Measurements from ENCODE around the gene PODXL.

The PODXL gene

DNA sequence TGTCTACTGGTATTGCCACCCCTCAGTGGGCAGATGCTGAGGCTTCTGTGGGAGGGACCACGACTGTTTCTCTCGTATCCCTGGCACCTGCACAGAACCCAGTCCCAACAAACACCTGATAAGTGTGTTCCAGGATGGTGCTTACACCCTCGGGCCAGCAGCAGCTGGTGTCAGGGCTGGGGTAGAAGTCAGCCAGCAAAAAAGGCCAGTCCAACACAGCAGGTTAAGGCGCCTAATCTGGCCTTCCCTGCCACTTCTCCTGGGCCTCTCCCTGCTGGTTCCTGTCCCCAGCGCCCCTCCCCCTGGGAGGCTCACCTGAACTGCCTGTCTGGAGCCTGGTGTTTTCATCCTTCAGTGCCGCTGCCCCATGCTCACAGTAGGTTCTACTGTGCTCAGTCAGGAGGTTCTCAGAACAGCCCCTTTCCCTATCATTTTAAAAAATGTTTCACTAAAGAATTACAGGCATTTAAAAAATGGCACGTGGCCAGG, 20.0 kb downstream of the PODXL start:
- CTCF ChIA-PET: interaction anchor here (0.8 to 5.7 kb wide), 3 partner anchors 10 to 90 kb away, joined by 5 to 39 read pairs (median 6); no protein-coding TSS in a partner anchor
- H3K36me3 ChIP-seq (ENCODE audit: control insufficient read depth in 2 of 2, insufficient read depth in 1 of 2, low read length in 2 of 2): no peaks in the 10 kb centered on the region
- H3K27ac ChIP-seq (ENCODE audit: extremely low read depth, low read depth, low read length): no peak overlapping the region
- TF ChIP-seq INSM2 (tag by site-specific recombination; IDR thresholded peaks at IDR 0.05) (no peak), ZNF292 (tag by site-specific recombination; IDR thresholded peaks at IDR 0.05; ENCODE audit: borderline replicate concordance, low read depth) (no peak), ZNF221 (tag by site-specific recombination; IDR thresholded peaks at IDR 0.05; ENCODE audit: borderline replicate concordance) (no peak), ZNF16 (tag by site-specific recombination; IDR thresholded peaks at IDR 0.05; ENCODE audit: low read depth) (no peak), ZNF548 (tag by site-specific recombination; IDR thresholded peaks at IDR 0.05) (no peak), IKZF3 (tag by site-specific recombination; IDR thresholded peaks at IDR 0.05) (no peak), GFI1B (tag by site-specific recombination; IDR thresholded peaks at IDR 0.05) (no peak), ZNF223 (tag by site-specific recombination; IDR thresholded peaks at IDR 0.05) (no peak), ZNF146 (tag by site-specific recombination; IDR thresholded peaks at IDR 0.05) (no peak), ZNF513 (tag by site-specific recombination; IDR thresholded peaks at IDR 0.05) (no peak), ZNF184 (tag by site-specific recombination; IDR thresholded peaks at IDR 0.05) (no peak)
- TF ChIP-seq, protein P1, sequence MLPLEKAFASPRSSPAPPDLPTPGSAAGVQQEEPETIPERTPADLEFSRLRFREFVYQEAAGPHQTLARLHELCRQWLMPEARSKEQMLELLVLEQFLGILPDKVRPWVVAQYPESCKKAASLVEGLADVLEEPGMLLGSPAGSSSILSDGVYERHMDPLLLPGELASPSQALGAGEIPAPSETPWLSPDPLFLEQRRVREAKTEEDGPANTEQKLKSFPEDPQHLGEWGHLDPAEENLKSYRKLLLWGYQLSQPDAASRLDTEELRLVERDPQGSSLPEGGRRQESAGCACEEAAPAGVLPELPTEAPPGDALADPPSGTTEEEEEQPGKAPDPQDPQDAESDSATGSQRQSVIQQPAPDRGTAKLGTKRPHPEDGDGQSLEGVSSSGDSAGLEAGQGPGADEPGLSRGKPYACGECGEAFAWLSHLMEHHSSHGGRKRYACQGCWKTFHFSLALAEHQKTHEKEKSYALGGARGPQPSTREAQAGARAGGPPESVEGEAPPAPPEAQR (tag by site-specific recombination; IDR thresholded peaks at IDR 0.05): no peak
- TF ChIP-seq, protein P2, sequence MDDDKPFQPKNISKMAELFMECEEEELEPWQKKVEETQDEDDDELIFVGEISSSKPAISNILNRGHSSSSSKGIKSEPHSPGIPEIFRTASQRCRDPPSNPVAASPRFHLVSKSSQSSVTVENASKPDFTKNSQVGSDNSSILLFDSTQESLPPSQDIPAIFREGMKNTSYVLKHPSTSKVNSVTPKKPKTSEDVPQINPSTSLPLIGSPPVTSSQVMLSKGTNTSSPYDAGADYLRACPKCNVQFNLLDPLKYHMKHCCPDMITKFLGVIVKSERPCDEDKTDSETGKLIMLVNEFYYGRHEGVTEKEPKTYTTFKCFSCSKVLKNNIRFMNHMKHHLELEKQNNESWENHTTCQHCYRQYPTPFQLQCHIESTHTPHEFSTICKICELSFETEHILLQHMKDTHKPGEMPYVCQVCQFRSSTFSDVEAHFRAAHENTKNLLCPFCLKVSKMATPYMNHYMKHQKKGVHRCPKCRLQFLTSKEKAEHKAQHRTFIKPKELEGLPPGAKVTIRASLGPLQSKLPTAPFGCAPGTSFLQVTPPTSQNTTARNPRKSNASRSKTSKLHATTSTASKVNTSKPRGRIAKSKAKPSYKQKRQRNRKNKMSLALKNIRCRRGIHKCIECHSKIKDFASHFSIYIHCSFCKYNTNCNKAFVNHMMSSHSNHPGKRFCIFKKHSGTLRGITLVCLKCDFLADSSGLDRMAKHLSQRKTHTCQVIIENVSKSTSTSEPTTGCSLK (tag by site-specific recombination; IDR thresholded peaks at IDR 0.05): no peak
- TF ChIP-seq, protein P3, sequence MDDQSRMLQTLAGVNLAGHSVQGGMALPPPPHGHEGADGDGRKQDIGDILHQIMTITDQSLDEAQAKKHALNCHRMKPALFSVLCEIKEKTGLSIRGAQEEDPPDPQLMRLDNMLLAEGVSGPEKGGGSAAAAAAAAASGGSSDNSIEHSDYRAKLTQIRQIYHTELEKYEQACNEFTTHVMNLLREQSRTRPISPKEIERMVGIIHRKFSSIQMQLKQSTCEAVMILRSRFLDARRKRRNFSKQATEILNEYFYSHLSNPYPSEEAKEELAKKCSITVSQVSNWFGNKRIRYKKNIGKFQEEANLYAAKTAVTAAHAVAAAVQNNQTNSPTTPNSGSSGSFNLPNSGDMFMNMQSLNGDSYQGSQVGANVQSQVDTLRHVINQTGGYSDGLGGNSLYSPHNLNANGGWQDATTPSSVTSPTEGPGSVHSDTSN (CRISPR knock-in tag; IDR thresholded peaks at IDR 0.05): no peak
- TF ChIP-seq, protein P4, sequence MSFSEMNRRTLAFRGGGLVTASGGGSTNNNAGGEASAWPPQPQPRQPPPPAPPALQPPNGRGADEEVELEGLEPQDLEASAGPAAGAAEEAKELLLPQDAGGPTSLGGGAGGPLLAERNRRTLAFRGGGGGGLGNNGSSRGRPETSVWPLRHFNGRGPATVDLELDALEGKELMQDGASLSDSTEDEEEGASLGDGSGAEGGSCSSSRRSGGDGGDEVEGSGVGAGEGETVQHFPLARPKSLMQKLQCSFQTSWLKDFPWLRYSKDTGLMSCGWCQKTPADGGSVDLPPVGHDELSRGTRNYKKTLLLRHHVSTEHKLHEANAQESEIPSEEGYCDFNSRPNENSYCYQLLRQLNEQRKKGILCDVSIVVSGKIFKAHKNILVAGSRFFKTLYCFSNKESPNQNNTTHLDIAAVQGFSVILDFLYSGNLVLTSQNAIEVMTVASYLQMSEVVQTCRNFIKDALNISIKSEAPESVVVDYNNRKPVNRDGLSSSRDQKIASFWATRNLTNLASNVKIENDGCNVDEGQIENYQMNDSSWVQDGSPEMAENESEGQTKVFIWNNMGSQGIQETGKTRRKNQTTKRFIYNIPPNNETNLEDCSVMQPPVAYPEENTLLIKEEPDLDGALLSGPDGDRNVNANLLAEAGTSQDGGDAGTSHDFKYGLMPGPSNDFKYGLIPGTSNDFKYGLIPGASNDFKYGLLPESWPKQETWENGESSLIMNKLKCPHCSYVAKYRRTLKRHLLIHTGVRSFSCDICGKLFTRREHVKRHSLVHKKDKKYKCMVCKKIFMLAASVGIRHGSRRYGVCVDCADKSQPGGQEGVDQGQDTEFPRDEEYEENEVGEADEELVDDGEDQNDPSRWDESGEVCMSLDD (tag by site-specific recombination; IDR thresholded peaks at IDR 0.05): no peak
- H3K9me3 ChIP-seq (ENCODE audit: control insufficient read depth, insufficient read depth, low read depth, low read length): no peaks in the 10 kb centered on the region
- no peak overlapping the region for H3K4me3 ChIP-seq (ENCODE audit: low read depth, low read length)
- POLR2A ChIA-PET: no interaction called here
- no peaks in the 10 kb centered on the region for H3K4me1 ChIP-seq (ENCODE audit: control insufficient read depth, insufficient read depth, low read length)
